ENCODE data around the gene SAP130. TPM values are rescaled to one million over a fixed set of nuclear protein-coding genes. Genes with fewer than 3 reads are reported as not detected.

SAP130 gene
- total and polyA plus RNA-seq, 2 of the 8 experiments (the other 6 are each of a cell fraction or from before 2014, with no cell fraction given): 51.4 to 54.3 TPM

DNA sequence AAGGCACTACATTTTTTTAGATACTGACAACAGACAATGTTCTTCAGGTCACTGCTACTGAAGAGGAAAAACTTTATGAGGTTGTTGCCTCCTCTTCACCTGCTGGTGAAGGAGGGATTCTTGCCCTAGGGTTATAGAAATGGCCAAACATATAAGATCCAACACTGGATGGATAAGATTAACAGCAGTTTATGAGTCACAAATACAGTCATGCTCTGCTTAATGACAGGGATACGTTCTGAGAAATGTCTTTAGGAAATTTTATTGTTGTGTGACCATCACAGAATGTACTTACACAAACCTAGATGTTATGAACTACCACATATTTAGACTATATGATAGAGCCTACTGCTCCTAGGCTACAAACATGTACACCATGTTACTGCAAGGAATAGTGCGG, 84.7 kb downstream of the SAP130 start:
- Histone ChIP-seq H3K36me3 (ENCODE audit: control insufficient read depth in 2 of 4, insufficient read depth in 4 of 4, low read length in 3 of 4) (peaks cover 18 to 57% (median 47%) of the 10 kb centered on the region in 4 experiments), H2AFZ (ENCODE audit: low read length) (no peak overlapping the region), H2AK5ac (ENCODE audit: low read depth, low read length) (no peak overlapping the region), H3K27ac (ENCODE audit: low read depth, low read length) (no peak overlapping the region), H4K20me1 (replicated peaks in 1 of 2; ENCODE audit: control insufficient read depth in 1 of 2, insufficient read depth in 2 of 2, low read length in 2 of 2) (peaks cover 0 to 2% of the 10 kb centered on the region in 2 experiments), H3K56ac (replicated peaks; ENCODE audit: insufficient read length, low read depth, low read length) (no peak overlapping the region), H3K27me3 (replicated peaks in 1 of 4; ENCODE audit: control insufficient read depth in 3 of 4, extremely low read depth in 1 of 4, insufficient read depth in 3 of 4, low read length in 3 of 4) (no peaks in the 10 kb centered on the region), H4K91ac (replicated peaks; ENCODE audit: insufficient read length, low read length) (no peak overlapping the region), H3K23ac (ENCODE audit: insufficient read length) (no peak overlapping the region), H2BK20ac (ENCODE audit: low read length) (no peak overlapping the region), H2BK5ac (ENCODE audit: low read depth, low read length) (no peak overlapping the region), H3K14ac (ENCODE audit: insufficient read length) (no peak overlapping the region), H3K4me1 (replicated peaks in 1 of 4; ENCODE audit: control insufficient read depth in 3 of 4, insufficient read depth in 4 of 4, low read length in 3 of 4) (no peaks in the 10 kb centered on the region), H2BK15ac (ENCODE audit: low read length) (no peak overlapping the region), H3K4me2 (ENCODE audit: insufficient read depth in 1 of 2, low read depth in 2 of 2, low read length in 2 of 2) (no peak overlapping the region), H3K4me3 (ENCODE audit: extremely low read depth in 1 of 4, insufficient read depth in 2 of 4, low read depth in 3 of 4, low read length in 4 of 4) (no peak overlapping the region), H3K4ac (replicated peaks; ENCODE audit: insufficient read length, low read depth, low read length) (no peak overlapping the region), H4K8ac (ENCODE audit: extremely low read depth, insufficient read depth, low read length) (no peak overlapping the region), H3K9ac (replicated peaks in 1 of 4; ENCODE audit: extremely low read depth in 1 of 4, low read depth in 3 of 4, low read length in 3 of 4) (no peak overlapping the region), H4K5ac (ENCODE audit: insufficient read length, low read depth, low read length) (no peak overlapping the region), H3K79me1 (ENCODE audit: low read depth, low read length) (no peaks in the 10 kb centered on the region), H2BK12ac (ENCODE audit: low read depth, low read length) (no peak overlapping the region), H3K9me3 (ENCODE audit: insufficient read depth in 2 of 2, low read depth in 1 of 2, low read length in 1 of 2) (no peaks in the 10 kb centered on the region), H3K18ac (ENCODE audit: extremely low read depth, low read length) (no peak overlapping the region), H3K79me2 (ENCODE audit: control insufficient read depth in 1 of 2, insufficient read depth in 2 of 2, low read length in 2 of 2) (no peaks in the 10 kb centered on the region), H3K23me2 (ENCODE audit: low read depth, low read length) (no peaks in the 10 kb centered on the region), H2BK120ac (replicated peaks; ENCODE audit: low read depth, low read length) (no peak overlapping the region)
- FAIRE-seq: no peak
- TF ChIP-seq KDM4A (IDR thresholded peaks at IDR 0.05; ENCODE audit: low read depth, low read length, severe bottlenecking) (no peak), ZNF274 (IDR thresholded peaks at IDR 0.05; ENCODE audit: borderline replicate concordance, extremely low read depth, low read length) (no peak), SRF (IDR thresholded peaks at IDR 0.05; ENCODE audit: low read depth, low read length) (no peak), E2F6 (IDR thresholded peaks at IDR 0.05) (no peak), POU5F1 (IDR thresholded peaks at IDR 0.05; ENCODE audit: low read depth, low read length) (no peak), KDM5A (IDR thresholded peaks at IDR 0.05; ENCODE audit: low read length) (no peak)
- DNase-seq (ENCODE audit: low read depth in 1 of 2, low spot score in 2 of 2): no peak
- ChIA-PET POLR2A (ENCODE audit: partially characterized antibody) (no interaction called here), CTCF (ENCODE audit: partially characterized antibody) (no interaction called here)
- WGBS, 2 experiments (ENCODE audit: extremely low coverage in 1 of 2, insufficient coverage in 1 of 2, insufficient read length in 1 of 2, insufficient replicate concordance in 2 of 2, low coverage in 1 of 2, low lambda C conversion rate in 2 of 2, missing lambda C conversion rate in 1 of 2): 91% methylated on average over 2 of the region's 2 CpGs; no CpG with 5 or more reads in 1 of the 2 experiments

All from H1 (cell line).